HUES64 (cell line): ENCODE results near the gene PRKD2.

ENCODE experiments used
- H3K27ac ChIP-seq: 2 replicates; pipeline ENCODE4 v1.7.0; 2013; ENCODE audit warnings: low read depth, low read length, inconsistent platforms
- H3K27me3 ChIP-seq: 2 replicates; pipeline ENCODE4 v1.6.1; 2013; ENCODE audit warnings: mild to moderate bottlenecking, low read length; ENCODE audit not compliant: insufficient read depth
- H3K36me3 ChIP-seq: 2 replicates; pipeline ENCODE4 v1.6.1; 2013; ENCODE audit warnings: mild to moderate bottlenecking, low read length; ENCODE audit not compliant: insufficient read depth
- H3K4me1 ChIP-seq: 2 replicates; pipeline ENCODE4 v1.6.1; 2013; ENCODE audit warnings: mild to moderate bottlenecking, low read length, moderate library complexity; ENCODE audit not compliant: insufficient read depth
- H3K4me3 ChIP-seq: 2 replicates; pipeline ENCODE4 v1.5.1; 2013; ENCODE audit warnings: mild to moderate bottlenecking, low read length, moderate library complexity
- H3K9ac ChIP-seq: 2 replicates; pipeline ENCODE4 v1.6.1; 2013; ENCODE audit warnings: mild to moderate bottlenecking, low read depth, low read length
- H3K9me3 ChIP-seq: 2 replicates; pipeline ENCODE4 v1.6.1; 2013; ENCODE audit warnings: low read depth, low read length; ENCODE audit not compliant: insufficient read depth
- WGBS: fragments of 150-250, 120-280 bp; methylation state at CpG from one replicate; pipeline ENCODE4 v1.1.7; 2013; ENCODE audit warnings: missing lambda C conversion rate; 5-methylcytosine and 5-hydroxymethylcytosine counted together

Gene PRKD2

DNA sequence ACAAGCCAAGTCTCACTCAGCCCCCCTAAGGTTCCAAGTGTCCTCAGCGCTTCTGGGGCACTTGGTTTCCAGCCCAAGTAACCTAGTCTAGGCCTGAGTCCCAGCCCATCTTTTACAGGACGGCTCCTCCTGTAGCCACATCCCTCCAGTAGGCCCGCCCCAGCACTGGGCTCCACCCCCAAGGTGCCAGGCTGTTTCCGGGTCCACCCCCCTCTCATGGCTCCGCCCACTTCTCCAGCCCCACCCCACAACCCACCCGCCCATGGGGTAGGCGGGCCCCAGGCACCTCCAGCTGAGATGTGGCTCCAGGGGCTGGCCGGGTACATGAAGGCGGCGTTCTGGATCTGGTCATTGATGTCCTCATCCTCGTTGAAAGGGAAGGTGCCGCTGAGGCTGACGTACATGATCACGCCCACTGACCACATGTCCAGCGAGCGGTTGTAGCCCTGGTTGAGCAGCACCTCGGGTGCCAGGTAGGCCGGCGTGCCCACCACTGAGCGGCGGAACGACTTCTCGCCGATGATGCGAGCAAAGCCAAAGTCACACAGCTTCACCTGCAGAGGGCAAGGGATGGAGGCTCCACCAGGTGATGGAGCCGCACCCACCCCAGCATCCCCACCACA lies 38.7 kb downstream of the PRKD2 start:
- H3K27ac ChIP-seq, result no peak overlapping the region
- H3K36me3 ChIP-seq, result peaks cover 71% of the 10 kb centered on the region
- H3K4me1 ChIP-seq, result no peaks in the 10 kb centered on the region
- no peaks in the 10 kb centered on the region for H3K27me3 ChIP-seq
- H3K4me3 ChIP-seq, result no peak overlapping the region
- H3K9ac ChIP-seq, result no peak overlapping the region
- WGBS, result 83% methylated on average over 26 of the region's 26 CpGs
- H3K9me3 ChIP-seq, result no peaks in the 10 kb centered on the region

DNA sequence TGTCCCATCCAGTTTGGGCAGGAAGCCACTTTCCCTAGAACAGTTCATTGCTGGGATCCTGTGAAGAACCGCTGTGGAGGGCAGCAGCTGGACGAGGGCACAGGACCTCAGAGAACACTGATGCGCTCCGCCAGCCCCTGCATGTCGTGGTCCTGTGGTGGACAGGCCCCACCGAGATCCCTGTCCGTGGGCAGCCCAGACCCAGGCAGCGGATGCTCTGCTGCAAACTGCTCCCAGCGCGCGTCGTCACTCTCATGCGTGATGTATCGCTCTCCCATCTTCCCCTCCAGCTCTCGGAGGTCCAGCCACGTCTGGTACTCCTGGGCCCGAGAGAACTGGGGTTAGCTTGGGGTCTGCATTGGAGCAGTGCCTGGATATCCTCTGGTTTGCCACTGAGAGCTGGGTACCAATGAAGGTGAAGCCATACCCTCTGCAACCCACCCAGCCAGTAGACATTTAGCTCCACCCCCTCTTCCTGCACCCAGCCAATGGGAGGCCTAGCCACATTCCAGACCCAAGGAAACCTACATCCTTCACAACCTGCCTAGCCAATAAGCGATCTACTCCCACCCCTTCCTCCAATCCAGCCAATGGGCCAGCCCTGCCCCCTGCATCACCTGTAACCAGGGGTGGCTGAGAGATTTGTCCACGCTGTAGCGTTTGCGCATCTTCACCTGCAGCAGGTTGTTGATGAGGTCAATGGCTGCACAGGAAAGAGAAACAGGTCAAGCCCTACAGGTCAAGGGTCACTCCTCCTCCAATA lies 42.3 kb downstream of the PRKD2 start:
- Histone ChIP-seq H3K4me1 (no peaks in the 10 kb centered on the region), H3K27ac (no peak overlapping the region), H3K9me3 (no peaks in the 10 kb centered on the region), H3K36me3 (peaks cover 53% of the 10 kb centered on the region), H3K4me3 (no peak overlapping the region), H3K27me3 (no peaks in the 10 kb centered on the region), H3K9ac (no peak overlapping the region)
- WGBS, result 96% methylated on average over 21 of the region's 21 CpGs

DNA sequence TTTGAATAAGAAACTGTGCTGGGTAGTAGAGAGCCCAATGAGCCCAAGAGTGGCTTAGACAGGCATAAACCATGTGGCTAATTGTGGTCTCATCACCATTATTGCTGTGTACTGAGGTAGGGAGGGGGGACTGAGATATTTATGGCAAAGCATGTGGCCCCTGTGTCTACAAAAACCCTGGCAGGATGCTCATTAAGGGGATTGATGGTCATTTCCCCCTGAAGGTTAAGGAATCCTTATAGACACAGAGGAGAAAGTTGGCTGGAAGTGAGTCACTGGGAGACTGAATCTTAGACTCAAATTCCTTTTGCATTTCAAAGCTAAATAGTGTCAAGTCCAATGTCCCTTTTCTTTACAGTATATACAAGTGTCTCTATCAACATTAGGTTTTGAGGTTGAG lies 46.1 kb downstream of the PRKD2 start:
- Histone ChIP-seq H3K4me3 (no peak overlapping the region), H3K4me1 (no peaks in the 10 kb centered on the region), H3K9me3 (no peaks in the 10 kb centered on the region), H3K27ac (no peak overlapping the region), H3K36me3 (peaks cover 25% of the 10 kb centered on the region), H3K27me3 (no peaks in the 10 kb centered on the region), H3K9ac (no peak overlapping the region)

DNA sequence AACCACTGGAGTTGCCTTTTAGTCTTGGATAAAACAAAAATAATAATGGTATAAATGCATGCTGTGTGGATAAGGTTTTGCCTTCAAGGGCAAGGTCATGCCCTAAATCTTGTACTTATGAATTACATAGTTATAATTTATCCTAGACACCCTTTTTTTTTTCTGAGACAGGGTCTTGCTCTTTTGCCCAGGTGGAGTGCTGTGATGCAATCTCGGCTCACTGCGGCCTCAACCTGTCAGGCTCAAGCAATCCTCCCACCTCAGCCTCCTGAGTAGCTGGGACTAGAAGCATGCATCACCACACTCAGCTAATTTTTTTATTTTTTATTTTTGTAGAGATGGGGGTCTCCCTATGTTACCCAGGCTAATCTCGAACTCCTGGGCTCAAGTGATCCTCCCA lies 48.3 kb downstream of the PRKD2 start:
- WGBS, result 97% methylated on average over 3 of the region's 3 CpGs
- peaks cover 10% of the 10 kb centered on the region for H3K36me3 ChIP-seq
- no peak overlapping the region for H3K9ac ChIP-seq
- no peak overlapping the region for H3K4me3 ChIP-seq
- H3K27ac ChIP-seq, result no peak overlapping the region
- no peaks in the 10 kb centered on the region for H3K4me1 ChIP-seq
- no peaks in the 10 kb centered on the region for H3K9me3 ChIP-seq
- H3K27me3 ChIP-seq, result no peaks in the 10 kb centered on the region

DNA sequence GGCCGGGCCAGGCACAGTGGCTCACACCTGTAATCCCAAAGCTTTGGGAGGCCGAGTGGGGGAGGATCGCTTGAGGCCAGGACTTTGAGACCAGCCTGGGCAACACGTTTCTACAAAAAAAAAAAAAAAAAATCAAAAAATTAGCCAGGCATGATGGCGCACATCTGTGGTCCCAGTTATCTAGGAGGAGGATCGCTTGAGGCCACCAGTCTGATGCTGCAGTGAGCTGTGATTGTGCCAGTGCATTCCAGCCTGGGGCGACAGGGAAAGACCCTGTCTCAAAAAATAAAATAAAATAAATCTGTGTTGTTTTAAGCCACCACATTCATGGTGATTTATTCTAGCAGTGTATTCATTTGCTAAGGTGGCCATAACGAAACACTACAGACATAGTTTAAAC lies 51.8 kb downstream of the PRKD2 start:
- 93% methylated on average over 7 of the region's 8 CpGs for WGBS
- Histone ChIP-seq H3K36me3 (no peaks in the 10 kb centered on the region), H3K27ac (no peak overlapping the region), H3K27me3 (peaks cover 7% of the 10 kb centered on the region), H3K9ac (no peak overlapping the region), H3K4me3 (no peak overlapping the region), H3K4me1 (no peaks in the 10 kb centered on the region), H3K9me3 (no peaks in the 10 kb centered on the region)

DNA sequence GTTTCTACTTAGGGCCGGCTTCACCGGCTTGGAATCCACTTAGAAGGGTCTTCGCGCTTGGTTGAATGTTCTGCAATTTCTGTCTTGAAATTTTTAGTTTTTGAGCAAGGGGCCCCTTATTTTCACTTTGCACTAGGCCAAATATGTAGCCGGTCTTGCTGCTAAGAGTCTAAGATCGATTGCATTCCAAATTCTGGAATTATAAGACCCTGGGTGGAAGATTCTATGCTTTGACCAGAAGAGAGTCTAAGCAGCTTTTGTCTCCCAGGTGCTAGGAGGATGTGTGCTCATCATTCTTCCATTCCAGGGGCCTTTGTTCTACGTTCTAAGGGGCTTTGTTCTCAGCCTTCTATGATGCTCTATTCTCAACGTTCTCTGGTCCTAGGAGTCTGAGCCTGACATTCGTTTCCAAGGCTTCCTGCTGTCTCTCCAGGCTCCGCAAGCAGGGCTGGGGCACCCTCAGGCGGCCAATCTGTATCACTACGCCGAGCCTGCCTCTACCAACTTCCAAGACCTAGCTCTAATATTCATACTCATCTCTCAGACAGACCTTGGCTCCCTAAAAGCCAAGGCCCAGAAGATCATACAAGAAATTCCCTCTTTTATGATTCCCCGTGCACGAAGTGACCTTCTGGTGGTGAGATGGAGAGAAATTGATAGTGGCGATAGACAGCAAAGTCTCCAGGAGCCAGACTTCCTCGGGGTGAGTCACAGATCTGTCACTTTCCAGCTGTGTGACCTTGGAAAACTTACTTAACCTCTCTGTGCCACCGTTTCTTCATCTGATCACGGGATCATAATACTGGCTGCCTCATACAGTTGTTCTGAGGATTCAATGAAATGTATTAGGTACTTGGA lies 55.0 kb downstream of the PRKD2 start:
- Histone ChIP-seq H3K9me3 (no peaks in the 10 kb centered on the region), H3K4me1 (0 out of 2 replicates have a peak, but pooled peaks cover 3% of the 10 kb centered on the region), H3K9ac (no peak overlapping the region), H3K36me3 (no peaks in the 10 kb centered on the region), H3K27ac (no peak overlapping the region; the same call in 1 of the 2 replicates), H3K27me3 (peaks cover 25% of the 10 kb centered on the region), H3K4me3 (peak overlapping the region; percentile 38)
- WGBS, result 12% methylated on average over 19 of the region's 19 CpGs

DNA sequence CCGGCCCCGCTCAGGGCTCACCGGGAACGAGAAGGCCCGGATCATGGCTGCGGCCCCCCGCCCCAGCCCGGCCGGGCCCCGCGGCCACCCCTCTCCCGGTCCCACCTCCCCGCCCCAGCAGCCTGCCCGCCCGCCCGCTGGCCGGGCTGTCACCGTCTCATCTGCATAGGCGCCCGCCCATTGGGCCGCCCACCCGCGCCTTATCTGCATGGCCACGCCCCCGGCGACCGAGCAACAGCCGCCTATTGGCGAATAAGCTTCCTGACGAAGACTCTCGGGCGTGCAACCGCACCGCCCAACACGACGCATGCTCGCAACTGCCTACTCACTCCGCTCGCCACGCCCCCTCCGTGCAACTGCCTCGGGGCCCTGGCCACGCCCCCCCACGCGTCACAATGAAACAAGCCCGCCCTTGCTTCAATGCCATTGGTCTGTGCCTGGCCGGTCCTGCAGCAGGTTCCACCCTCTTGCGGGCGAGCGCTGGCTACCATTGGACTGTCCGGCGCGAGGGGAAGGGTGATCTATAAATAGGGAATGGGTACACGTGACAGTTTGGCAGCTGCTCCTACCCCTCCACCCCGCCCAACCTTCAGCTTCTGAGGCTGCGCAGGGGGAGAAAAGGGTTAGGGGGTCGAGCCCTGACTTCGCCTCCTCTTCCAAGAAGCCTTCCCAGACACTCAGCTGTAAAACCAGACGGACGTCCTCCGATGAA lies 55.7 kb downstream of the PRKD2 start, which contains the start of gene DACT3:
Gene DACT3 (minus strand): TSS at position 163 of the 712 bp plus-strand sequence. CDS start 118 bp downstream, at position 45.
- Histone ChIP-seq H3K4me3 (peak within 1 kb of the TSS; percentile 72), H3K27ac (no peak within 1 kb of the TSS; the same call in 1 of the 2 replicates), H3K36me3 (no peaks in the 10 kb centered on the region), H3K9me3 (no peaks in the 10 kb centered on the region), H3K27me3 (peaks cover 25% of the 10 kb centered on the region), H3K9ac (no peak within 1 kb of the TSS), H3K4me1 (0 out of 2 replicates have a peak, but pooled peaks cover 3% of the 10 kb centered on the region)
- WGBS, result under 1% methylated on average over 60 of the region's 61 CpGs

DNA sequence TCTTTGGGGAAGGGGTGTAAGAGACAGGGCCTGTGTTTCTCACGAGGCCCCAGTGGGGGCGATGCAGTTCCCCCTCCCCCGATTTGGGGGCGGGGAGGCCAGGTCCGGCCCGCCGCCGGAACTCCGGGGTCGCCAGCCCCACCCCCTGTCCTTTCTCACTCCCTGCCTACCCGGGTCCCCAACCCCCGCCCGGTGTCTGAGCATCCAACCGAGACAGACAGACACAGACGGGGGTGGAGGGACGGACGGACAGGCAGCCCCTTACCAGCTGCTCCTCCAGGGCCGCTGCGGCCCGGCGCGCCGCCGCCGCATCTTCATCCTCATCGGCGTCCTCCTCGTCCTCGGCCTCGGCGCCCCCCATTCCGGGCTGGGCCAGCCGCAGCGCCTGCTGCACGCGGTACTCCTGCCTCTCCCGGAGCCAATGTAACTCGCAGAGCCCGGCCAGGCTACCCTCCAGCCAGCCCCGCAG lies 56.3 kb downstream of the PRKD2 start:
- Histone ChIP-seq H3K4me1 (0 out of 2 replicates have a peak, but pooled peaks cover 3% of the 10 kb centered on the region), H3K9ac (no peak overlapping the region), H3K27me3 (peaks cover 25% of the 10 kb centered on the region), H3K4me3 (peak overlapping the region; percentile 72), H3K36me3 (no peaks in the 10 kb centered on the region), H3K9me3 (no peaks in the 10 kb centered on the region), H3K27ac (no peak overlapping the region; the same call in 1 of the 2 replicates)
- WGBS, result under 1% methylated on average over 40 of the region's 40 CpGs

DNA sequence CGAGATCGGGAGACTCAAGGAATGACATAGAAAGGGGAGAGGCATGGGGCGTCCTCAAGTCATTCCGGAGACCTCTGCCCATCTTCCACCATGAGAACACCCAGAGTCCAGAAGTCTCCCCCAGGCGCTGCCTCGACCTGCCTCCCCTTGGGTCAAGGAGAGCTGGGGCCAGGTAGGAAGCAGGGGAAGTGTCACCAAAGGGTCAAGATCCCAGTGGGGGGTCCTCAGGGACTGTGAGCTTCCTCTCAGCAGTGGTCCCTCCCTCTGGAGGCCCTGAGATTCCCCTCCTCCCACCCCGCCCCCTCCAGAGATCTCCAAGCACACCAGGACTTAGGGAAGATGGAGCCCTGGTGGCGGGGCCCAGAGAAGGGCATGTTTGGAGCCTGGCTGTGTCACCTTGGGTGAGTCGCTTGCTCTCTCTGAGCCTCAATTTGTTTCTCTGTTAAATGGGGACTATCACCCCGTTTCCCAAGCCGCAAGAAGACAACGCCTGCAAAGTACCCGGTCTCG lies 56.9 kb downstream of the PRKD2 start:
- Histone ChIP-seq H3K27me3 (peaks cover 25% of the 10 kb centered on the region), H3K27ac (no peak overlapping the region), H3K9me3 (no peaks in the 10 kb centered on the region), H3K4me1 (peaks cover 4% of the 10 kb centered on the region; the same call in 1 of the 2 replicates), H3K4me3 (peak overlapping the region; percentile 72), H3K9ac (no peak overlapping the region), H3K36me3 (no peaks in the 10 kb centered on the region)
- 6% methylated on average over 14 of the region's 14 CpGs for WGBS
